Measurements from ENCODE around the gene RPL26.

Gene RPL26

DNA sequence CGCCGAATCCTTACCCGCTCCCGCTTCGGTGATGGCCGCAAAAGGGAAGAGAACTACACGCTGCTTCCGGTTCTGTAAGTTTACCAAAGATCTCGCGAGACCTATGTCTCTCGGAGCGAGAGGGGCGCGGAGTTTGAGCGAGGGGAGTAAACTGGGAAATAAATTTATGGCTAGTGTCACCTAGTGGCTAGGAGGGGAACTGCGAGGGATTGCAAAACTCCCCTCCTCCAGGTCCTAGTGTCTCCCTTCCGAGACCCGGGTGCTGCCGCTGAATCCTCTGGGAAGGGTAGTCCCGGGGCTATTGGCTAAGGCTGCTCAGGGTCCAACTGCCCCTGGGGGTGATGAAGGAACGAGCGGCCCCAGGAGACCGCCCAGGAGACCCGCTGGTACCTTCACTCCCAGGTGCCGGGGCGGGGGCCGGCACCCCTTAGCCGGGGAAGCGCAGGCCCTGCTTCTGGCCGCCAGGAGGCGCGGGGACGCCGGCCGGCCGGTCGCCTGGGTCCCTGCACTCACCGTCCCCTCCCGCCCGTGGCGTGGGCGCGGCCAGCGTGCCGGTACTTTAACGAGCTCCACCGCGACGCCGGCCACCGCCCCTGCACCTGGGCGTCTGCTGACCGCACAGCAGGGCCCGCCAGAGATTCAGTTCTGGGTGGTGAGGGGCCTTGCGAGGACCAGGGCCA is at the start of gene RPL26:
TSS of gene RPL26 (minus strand) at position 51 of the 680 bp plus-strand sequence. CDS start 883 bp downstream, outside the sequence.
- DNase-seq (ENCODE audit: low read depth), result peak; percentile 91

DNA sequence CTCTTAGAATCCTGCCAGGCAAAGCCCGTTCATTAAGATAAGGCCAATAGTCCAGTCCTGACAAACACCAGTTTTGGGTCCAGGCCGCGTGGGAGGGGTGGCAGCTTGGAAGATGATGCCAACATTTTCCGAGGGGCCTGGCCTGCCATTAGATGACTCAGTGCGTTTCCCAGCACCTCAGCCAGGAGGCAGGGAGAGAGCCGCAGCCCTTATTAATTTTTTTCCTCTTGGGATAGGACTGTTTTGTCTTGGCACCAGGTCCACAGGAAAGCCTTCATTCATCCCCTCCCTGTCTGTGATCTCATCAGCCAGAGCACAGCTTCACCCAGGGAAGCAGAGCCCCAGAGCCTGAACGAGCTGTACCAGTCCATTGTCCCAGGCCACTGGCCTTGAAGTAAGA is 48.0 kb upstream of the RPL26 start:
- DNase-seq (ENCODE audit: low read depth), result no peak

GRCh38 chr17:8426802-8427201 is 43.8 kb upstream of the RPL26 start:
- DNase-seq (ENCODE audit: low read depth), result no peak

DNA sequence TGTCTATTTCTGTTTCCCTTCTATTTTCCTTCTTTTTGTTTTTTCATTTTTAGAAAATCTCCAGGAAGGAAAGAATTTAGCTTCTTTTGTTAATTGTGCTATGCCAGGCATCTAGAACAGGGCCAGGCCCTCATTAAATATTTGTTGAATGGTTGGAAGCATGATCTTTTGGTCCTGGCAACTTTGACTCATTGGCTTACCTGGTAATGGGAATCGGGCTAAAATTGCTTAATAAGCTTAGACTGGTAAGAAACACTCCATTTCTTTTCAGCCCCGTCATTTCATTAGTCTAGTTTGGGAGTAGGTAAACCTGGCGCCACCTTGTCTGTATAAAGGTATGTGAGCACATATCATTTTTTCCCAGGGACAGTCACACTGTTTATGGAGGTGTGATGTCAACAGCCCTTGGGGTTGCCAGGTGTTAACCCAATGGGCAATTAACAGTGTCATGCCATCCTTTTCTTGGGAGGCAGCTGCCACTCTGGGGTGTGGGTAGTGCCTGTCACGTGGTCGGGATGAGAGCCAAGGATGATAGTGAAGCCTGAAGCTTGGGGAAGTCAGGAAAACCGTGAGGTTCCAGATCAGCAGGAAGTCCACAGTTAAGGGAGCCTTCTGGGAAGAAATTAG is 43.2 kb upstream of the RPL26 start:
- DNase-seq (ENCODE audit: low read depth), result no peak

DNA sequence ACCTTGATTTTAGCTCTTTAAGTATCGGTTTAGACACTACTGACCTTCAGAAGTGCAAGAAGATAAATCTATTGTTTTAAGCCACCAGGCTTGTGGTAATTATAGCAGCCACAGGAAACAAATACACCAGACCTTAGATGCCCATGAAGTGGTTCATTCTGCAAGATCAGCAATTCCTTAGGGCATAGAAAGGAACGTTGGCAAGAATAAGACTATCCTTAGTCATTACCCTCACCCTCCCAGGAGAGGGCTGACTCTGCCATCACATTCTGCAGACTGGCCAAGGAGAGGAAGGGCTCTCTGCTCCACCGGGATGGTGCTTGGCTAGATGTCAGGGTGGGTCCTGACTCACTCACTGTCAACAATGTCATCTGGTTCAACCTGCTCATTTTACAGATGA is 38.6 kb upstream of the RPL26 start:
- no peak for DNase-seq (ENCODE audit: low read depth)

DNA sequence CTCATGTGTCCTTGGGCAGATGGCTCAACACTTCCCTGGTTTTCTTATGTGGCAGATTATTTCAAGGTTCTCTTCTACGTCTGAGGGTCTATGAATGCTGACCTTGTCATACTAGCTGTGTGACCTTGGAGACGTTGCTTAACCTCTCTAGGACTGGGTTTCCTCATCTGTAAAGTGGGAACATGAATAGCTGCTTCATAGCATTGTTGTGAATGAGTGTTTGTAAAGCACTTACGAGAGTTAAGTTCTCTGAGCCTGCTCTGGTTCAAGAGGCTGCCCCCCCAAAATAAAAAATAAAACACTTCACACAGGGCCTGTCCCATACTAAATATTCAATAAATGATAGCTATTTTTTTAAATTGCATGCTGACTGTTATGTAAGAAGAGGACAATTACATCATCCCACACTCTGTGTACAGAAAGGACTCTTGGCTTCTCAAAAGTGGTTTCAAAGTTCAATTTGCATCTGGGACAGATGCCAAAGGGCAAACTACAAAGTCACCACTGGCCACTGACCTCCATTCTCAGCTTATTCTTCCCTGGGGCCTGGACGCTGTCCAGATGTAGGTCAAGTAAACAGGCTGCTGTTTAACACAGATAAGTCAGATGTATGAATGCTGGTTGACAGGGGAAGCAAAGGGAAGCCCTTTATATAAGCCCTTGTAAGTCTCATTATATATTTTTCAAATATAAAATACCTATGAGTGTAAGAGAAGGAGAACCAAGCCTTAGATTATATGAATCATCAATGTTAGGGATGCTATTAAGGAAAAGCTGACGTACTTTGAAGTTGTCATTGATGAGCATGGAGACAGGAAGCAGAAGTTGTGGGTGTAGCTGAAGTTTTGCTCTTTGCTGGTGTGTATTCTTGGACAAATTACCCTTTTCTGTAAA is 37.3 kb upstream of the RPL26 start:
- DNase-seq (ENCODE audit: low read depth), result no peak

GRCh38 chr17:8419305-8419704 is 36.3 kb upstream of the RPL26 start:
- no peak for DNase-seq (ENCODE audit: low read depth)

DNA sequence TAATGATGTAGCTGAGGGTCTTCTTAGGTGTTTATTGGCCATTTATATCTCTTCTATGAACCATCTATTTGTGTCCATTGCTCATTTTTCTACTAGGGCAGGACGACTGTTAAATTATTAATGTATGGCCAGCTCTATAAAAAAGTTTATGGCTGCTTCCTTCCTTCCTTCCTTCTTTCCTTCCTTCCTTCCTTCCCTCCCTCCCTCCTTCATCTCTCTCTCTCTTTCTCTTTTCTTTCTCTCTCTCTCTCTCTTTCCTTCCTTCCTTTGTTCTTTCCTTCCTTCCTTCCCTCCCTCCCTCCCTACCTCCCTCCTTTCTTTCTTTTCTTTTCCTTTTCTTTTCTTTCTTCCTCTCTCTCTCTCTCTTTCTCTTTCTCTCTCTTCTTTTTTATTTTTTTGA is 35.5 kb upstream of the RPL26 start:
- DNase-seq (ENCODE audit: low read depth), result no peak

- no peak for DNase-seq (ENCODE audit: low read depth)
Observed at GRCh38 chr17:8417806-8418205, 34.8 kb upstream of the RPL26 start.

DNA sequence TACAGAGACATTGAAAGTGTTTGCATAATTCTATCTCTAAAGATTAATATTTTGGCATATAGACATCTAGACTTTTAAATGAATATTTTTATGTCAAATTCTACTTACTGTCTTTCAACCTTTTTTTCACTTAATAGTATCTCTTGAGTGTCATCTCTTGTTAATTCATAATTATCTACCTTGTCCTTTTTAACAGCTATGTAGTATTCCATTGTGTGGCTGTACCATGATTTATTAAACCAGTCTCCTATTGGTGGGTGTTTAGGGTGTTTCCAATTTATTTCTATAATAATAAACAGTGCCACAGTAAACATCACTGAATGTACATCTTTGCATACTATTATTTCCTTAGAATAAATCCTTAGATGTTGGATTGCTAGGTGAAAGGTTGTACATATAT is 30.9 kb upstream of the RPL26 start:
- no peak for DNase-seq (ENCODE audit: low read depth)

- no peak for DNase-seq (ENCODE audit: low read depth)
Observed at GRCh38 chr17:8413328-8413727, 30.3 kb upstream of the RPL26 start.

DNA sequence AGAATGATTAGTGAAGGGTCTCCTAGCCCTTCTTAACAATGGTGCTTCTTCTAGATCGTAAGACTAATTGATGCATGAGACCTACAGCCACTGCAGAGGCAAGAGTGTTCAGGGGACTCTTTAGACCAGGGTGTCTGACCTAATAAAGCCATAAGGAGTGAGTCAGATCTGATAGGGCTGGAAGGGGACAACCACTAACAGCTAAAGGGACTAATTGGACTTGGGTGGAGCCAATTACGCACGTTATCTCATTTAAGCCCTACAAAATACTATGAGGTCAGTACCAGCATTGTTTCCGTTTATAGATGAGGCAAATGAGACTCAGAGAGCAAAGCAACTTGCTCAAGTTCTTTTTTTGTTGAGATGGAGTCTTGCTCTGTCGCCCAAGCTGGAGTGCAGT is 29.1 kb upstream of the RPL26 start:
- DNase-seq (ENCODE audit: low read depth), result no peak

GRCh38 chr17:8410883-8411238 is 27.9 kb upstream of the RPL26 start:
- DNase-seq (ENCODE audit: low read depth), result no peak

GRCh38 chr17:8409966-8410882 is 27.2 kb upstream of the RPL26 start:
- peak; percentile 76 for DNase-seq (ENCODE audit: low read depth)

DNA sequence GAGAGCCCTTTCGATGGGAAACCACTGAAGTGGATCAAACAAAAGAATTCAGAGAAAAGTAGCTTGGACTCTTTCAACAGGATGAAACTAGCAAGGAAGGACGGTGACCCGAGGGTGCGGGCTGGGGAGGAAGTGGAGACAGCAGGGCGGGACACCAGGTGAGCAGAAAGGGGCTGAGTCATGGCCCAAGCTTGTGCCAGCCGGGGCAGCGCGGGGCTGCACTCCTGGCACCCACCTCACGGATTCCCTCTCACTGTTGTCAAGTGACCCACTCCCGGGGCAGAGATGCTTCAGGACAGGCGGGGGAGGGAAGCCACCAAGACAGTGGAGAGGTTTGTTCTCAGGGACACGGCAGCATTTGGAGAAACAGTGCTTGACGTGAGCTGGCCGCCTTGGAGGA is 25.4 kb upstream of the RPL26 start:
- DNase-seq (ENCODE audit: low read depth), result no peak

- DNase-seq (ENCODE audit: low read depth), result no peak
Observed at GRCh38 chr17:8406174-8406573, 23.2 kb upstream of the RPL26 start.

DNA sequence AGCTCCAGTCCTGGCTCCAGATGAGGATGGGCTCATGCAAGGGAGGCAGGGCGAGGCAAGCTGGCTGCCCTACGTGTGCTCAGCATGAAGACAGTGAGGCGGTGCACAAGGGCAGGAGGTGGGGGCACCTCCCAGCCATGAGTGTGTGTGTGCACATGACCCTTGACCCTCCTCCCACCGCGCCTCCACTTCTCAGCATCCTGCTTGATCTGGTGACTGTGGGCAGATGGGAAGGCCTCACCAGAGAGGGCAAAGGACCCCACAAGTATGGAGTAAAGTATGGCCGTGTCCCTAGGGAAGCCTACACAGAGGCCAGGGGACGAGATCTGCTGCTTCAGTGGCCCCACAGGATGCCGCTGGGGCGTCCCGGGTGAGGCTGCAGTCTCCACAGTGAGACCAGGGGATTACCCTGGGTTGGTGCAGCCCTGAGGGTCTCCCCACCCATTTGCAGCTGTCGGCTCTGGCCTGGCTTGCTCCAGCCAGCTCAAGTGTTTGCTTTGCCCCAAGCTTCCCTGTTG is 22.6 kb upstream of the RPL26 start:
- DNase-seq (ENCODE audit: low read depth), result no peak

GRCh38 chr17:8402921-8403536 is 20.0 kb upstream of the RPL26 start:
- DNase-seq (ENCODE audit: low read depth), result no peak

- DNase-seq (ENCODE audit: low read depth), result no peak
Observed at GRCh38 chr17:8401107-8401506, 18.1 kb upstream of the RPL26 start.

GRCh38 chr17:8398980-8399379 is 16.0 kb upstream of the RPL26 start:
- DNase-seq (ENCODE audit: low read depth), result no peak

DNA sequence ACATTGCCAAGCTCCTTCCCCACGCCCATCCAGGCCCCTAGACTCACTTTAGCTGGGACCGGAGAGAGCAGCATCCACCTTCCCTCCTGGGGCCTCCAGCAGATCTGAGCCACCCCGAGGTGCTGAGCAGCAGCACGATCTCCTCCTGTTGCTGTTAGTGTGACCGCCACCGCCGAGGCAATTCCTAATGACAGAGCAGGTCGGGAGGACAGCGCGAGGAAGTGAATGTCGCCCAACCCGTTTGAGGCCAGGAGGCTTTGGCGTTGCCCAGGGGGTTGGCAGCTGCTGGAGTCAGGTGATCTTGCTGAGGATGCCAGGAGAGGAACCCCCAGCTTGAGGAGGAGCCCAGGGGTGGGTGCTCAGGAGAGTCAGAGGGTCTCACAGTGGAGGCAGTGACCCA is 14.6 kb upstream of the RPL26 start, which contains the start of gene RNF222:
TSS of gene RNF222 (minus strand) at position 192 of the 400 bp plus-strand sequence. CDS start 4,366 bp downstream, outside the sequence.
- DNase-seq (ENCODE audit: low read depth), result no peak
